LNCAP (cell line): ENCODE data around the gene DCTN1.

ENCODE experiments used
- CTCF ChIP-seq: fragments of 450-650 bp; IDR thresholded peaks from 2 replicates; pipeline ENCODE4 v1.5.1; 2017; ENCODE audit warnings: mild to moderate bottlenecking

The DCTN1 gene

GRCh38 chr2:74416778-74417177, 36.7 kb upstream of the DCTN1 start:
- TF ChIP-seq CTCF = no peak

GRCh38 chr2:74415762-74416395, 35.8 kb upstream of the DCTN1 start:
- TF ChIP-seq CTCF = no peak

GRCh38 chr2:74414881-74415761, 35.0 kb upstream of the DCTN1 start:
- TF ChIP-seq CTCF = no peak

- no peak for TF ChIP-seq CTCF
These were observed 34.3 kb upstream of the DCTN1 start for GRCh38 chr2:74414441-74414840.

GRCh38 chr2:74413001-74413698, 33.0 kb upstream of the DCTN1 start:
- no peak for TF ChIP-seq CTCF

GRCh38 chr2:74407682-74408081, 27.6 kb upstream of the DCTN1 start:
- TF ChIP-seq CTCF = no peak

GRCh38 chr2:74406035-74406434, 25.9 kb upstream of the DCTN1 start:
- TF ChIP-seq CTCF = no peak
